Measurements from ENCODE around the gene HYCC2. TPM values are rescaled to one million over a fixed set of nuclear protein-coding genes. Genes with fewer than 3 reads are reported as not detected.

The HYCC2 gene
- total and polyA plus RNA-seq, 2 donors (not counting 3 experiments of a cell fraction or from before 2014, with no cell fraction given): 3.0 to 21.2 TPM

- no peak overlapping the region for H2AFZ ChIP-seq (ENCODE audit: low read depth, low read length)
- H3K79me2 ChIP-seq (ENCODE audit: control insufficient read depth, insufficient read depth, low read length): peaks cover 12% of the 10 kb centered on the region
- H3K9me3 ChIP-seq (replicated peaks; ENCODE audit: control insufficient read depth, insufficient read depth, low read length): no peaks in the 10 kb centered on the region
- no peak overlapping the region for H3K27ac ChIP-seq (ENCODE audit: insufficient read depth, low read depth, low read length)
- H3K9me1 ChIP-seq (replicated peaks; ENCODE audit: control insufficient read depth, extremely low read depth, insufficient read depth, low read length): no peaks in the 10 kb centered on the region
- CTCF ChIA-PET: interaction anchor here (1.2 to 1.4 kb wide), 2 partner anchors 28 to 65 kb away, joined by 3 read pairs; no protein-coding TSS in a partner anchor
- POLR2A ChIA-PET: no interaction called here
- no peaks in the 10 kb centered on the region for H3K27me3 ChIP-seq (ENCODE audit: control insufficient read depth in 2 of 2, insufficient read depth in 2 of 2, low read length in 2 of 2)
- FAIRE-seq (no peak), DNase-seq (ENCODE audit: low read depth, low spot score) (no peak)
- intact Hi-C loops (cut with micrococcal nuclease): no loop called here
- H3K36me3 ChIP-seq (ENCODE audit: control insufficient read depth in 2 of 2, extremely low read depth in 1 of 2, insufficient read depth in 2 of 2, low read length in 2 of 2): no peaks in the 10 kb centered on the region
- H3K4me3 ChIP-seq (replicated peaks in 1 of 3; ENCODE audit: insufficient read depth in 1 of 3, low read depth in 1 of 3, low read length in 3 of 3): no peak overlapping the region
- BruUV-seq (replicated peaks): no TSS peak
- H4K20me1 ChIP-seq (replicated peaks; ENCODE audit: control insufficient read depth, extremely low read depth, insufficient read depth, low read length): no peaks in the 10 kb centered on the region
- no peaks in the 10 kb centered on the region for H3K4me1 ChIP-seq (ENCODE audit: control insufficient read depth, extremely low read depth, insufficient read depth, low read length)
- dilution Hi-C loops (cut with MboI; ENCODE audit: extremely low pct_ligation_motif_present, low sequenced_read_pairs): no loop called here
- no peak for TF ChIP-seq GATA2 (IDR thresholded peaks at IDR 0.05; ENCODE audit: insufficient read depth, insufficient read length, low read depth, low read length)
- TF ChIP-seq CTCF (IDR thresholded peaks at IDR 0.05; ENCODE audit: extremely low read depth in 1 of 2, insufficient read depth in 1 of 2, low read depth in 1 of 2, low read length in 2 of 2): no peak
- TF ChIP-seq MAX (IDR thresholded peaks at IDR 0.05; ENCODE audit: insufficient read depth, insufficient read length): no peak
- TF ChIP-seq FOS (IDR thresholded peaks at IDR 0.05; ENCODE audit: borderline replicate concordance, insufficient read depth, low read length): no peak
- no peak for TF ChIP-seq JUN (IDR thresholded peaks at IDR 0.05; ENCODE audit: borderline replicate concordance, insufficient read depth, insufficient read length, low read depth)
- no peak for TF ChIP-seq POLR2AphosphoS5 (IDR thresholded peaks at IDR 0.05; ENCODE audit: insufficient read depth, low read depth, low read length)
- TF ChIP-seq EZH2 (IDR thresholded peaks at IDR 0.05; ENCODE audit: borderline replicate concordance, low read depth, low read length, severe bottlenecking): no peak
- no peak for TF ChIP-seq MYC (IDR thresholded peaks at IDR 0.05; ENCODE audit: low read depth, low read length)
- TF ChIP-seq POLR2A (IDR thresholded peaks at IDR 0.05; ENCODE audit: low read depth, low read length): no peak
- no peak overlapping the region for H3K9ac ChIP-seq (replicated peaks; ENCODE audit: extremely low read depth, insufficient read depth, low read length)
- no peak overlapping the region for H3K4me2 ChIP-seq (ENCODE audit: insufficient read depth, low read length)
These were observed 30.4 kb downstream of the HYCC2 start for GRCh38 chr2:201040867-201041628.
